ENCODE results near the gene UBE2E2. TPM values are rescaled to one million over a fixed set of nuclear protein-coding genes. Genes with fewer than 3 reads are reported as not detected.

UBE2E2 gene
- total RNA-seq, 1 donor from 2014 or later: 13.9 TPM

DNA sequence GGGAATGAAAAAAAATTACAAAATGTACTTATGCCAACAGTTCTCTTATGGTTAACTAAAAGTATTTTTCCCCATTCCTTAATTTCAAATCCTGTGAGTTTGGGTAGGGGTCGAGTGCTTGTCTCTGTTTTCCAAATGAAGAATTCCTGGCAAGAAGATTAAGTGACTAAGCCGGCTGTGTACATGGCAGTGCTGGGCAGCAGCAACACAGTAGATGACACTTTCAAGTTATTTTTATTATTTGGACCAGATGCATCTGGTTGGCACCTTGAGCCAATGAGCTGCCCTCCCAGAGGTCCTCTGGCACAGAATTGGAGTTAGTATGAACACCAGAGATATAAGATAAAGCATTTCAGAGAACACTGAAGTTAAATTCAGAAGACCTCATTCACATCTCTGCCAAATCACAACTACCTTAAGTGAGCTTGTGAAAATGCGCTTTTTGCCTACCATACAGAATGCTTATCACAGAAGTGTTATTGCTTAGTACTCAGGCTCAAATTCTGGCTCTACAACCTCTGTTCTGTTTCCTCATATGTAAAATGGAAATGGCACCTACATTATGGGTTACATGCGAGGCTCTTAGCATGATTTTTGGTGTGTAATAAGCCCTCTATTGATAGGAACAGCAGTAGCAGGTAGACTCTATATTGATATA is 256.9 kb downstream of the UBE2E2 start:
- H3K27ac Mint-ChIP-seq: no peak overlapping the region
- H3K36me3 Mint-ChIP-seq (ENCODE audit: low read depth): no peaks in the 10 kb centered on the region
- H3K9me3 Mint-ChIP-seq: peaks cover 7% of the 10 kb centered on the region
- H3K27me3 Mint-ChIP-seq (ENCODE audit: insufficient read depth): no peaks in the 10 kb centered on the region
- intact Hi-C loops (cut with micrococcal nuclease): no loop called here
- no peak for DNase-seq (ENCODE audit: low spot score)
- no peaks in the 10 kb centered on the region for H3K4me1 Mint-ChIP-seq (ENCODE audit: low read depth)
- H3K4me3 Mint-ChIP-seq: no peak overlapping the region

DNA sequence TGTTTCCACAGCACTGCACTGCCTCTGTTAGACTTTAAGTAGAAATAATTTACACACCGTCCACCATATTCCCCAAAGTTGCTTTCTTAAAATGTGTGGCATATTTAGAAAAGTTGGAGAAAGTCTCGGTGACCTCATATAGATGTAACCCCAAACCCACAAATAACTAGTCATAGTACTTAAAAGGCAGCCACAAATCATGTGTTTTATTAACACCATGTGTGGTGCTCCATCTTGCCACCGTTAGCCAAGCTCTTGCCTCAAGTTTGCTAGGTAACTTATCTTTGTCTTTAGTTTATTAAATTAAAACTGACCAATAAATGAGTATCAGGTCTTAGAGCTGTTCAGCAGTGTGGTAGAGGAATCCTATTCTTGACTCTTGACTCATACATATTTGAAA is 257.9 kb downstream of the UBE2E2 start:
- Mint-ChIP-seq H3K36me3 (ENCODE audit: low read depth) (no peaks in the 10 kb centered on the region), H3K4me1 (ENCODE audit: low read depth) (no peaks in the 10 kb centered on the region), H3K4me3 (no peak overlapping the region), H3K9me3 (peaks cover 5% of the 10 kb centered on the region), H3K27me3 (ENCODE audit: insufficient read depth) (no peaks in the 10 kb centered on the region), H3K27ac (no peak overlapping the region)
- intact Hi-C loops (cut with micrococcal nuclease): no loop called here
- no peak for DNase-seq (ENCODE audit: low spot score)

DNA sequence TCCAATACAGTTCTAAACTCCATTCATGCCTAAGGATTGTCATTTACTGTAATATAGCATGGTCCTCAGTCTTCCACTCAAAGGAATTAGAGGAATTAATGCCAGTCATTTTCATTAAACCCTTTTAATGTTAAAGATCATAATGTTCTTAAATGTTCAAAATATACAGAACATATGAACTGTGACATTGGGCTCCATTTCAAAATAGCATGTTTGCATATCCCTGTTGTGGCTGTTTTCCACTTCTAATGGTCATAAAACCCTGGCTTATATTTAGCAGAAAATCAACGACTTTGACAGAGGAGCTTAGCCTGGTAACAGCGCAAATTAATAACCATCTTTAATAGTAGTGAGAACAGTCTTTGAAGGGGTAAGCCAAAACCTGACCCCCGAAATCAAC is 260.7 kb downstream of the UBE2E2 start:
- peaks cover 21% of the 10 kb centered on the region for H3K9me3 Mint-ChIP-seq
- no peaks in the 10 kb centered on the region for H3K4me1 Mint-ChIP-seq (ENCODE audit: low read depth)
- no peaks in the 10 kb centered on the region for H3K27me3 Mint-ChIP-seq (ENCODE audit: insufficient read depth)
- no peak overlapping the region for H3K4me3 Mint-ChIP-seq
- H3K27ac Mint-ChIP-seq: no peak overlapping the region
- H3K36me3 Mint-ChIP-seq (ENCODE audit: low read depth): no peaks in the 10 kb centered on the region
- DNase-seq (ENCODE audit: low spot score): no peak
- intact Hi-C loops (cut with micrococcal nuclease): no loop called here

DNA sequence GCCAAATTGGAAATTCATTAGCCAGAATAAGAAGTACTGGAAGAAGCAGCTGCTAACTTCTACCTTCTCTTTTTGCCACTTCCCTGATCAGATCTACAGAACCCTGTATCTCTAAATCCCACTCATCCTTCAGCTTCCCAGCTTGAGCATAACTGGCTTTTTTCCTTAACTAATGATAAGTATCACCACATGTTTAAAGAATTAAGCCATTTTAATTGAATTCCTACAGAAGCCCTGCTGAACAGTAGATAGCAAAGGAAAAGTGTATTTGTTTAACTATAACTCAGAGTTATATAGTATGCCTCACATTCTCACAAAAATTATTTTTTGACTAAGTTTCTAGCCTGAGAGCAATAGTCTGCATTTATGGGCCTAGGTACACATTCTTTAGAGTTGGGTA is 262.4 kb downstream of the UBE2E2 start:
- H3K36me3 Mint-ChIP-seq (ENCODE audit: low read depth): no peaks in the 10 kb centered on the region
- no peak overlapping the region for H3K4me3 Mint-ChIP-seq
- H3K4me1 Mint-ChIP-seq (ENCODE audit: low read depth): no peaks in the 10 kb centered on the region
- H3K9me3 Mint-ChIP-seq: peaks cover 23% of the 10 kb centered on the region
- DNase-seq (ENCODE audit: low spot score): no peak
- H3K27ac Mint-ChIP-seq: no peak overlapping the region
- H3K27me3 Mint-ChIP-seq (ENCODE audit: insufficient read depth): no peaks in the 10 kb centered on the region
- intact Hi-C loops (cut with micrococcal nuclease): no loop called here

DNA sequence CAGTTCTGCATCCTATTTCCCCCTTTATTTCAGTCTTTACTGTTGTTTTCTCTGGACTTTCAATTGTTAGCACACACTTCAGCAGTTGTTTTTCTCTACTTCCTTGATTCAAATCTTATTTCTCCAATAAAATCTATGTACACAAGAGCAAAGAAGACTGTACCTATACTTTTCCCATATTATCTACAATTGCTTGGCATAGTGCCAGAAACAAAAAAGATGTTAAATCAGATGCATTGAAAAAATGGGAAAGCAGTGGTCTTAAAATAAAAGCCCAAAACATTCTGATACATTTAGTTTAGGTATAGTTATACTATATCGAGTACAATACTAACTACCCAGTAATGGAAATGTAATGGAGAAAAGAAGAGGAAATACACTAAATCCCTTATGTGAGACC is 265.1 kb downstream of the UBE2E2 start:
- H3K27me3 Mint-ChIP-seq (ENCODE audit: insufficient read depth): no peaks in the 10 kb centered on the region
- H3K4me3 Mint-ChIP-seq: no peak overlapping the region
- intact Hi-C loops (cut with micrococcal nuclease): no loop called here
- H3K9me3 Mint-ChIP-seq: peaks cover 23% of the 10 kb centered on the region
- DNase-seq (ENCODE audit: low spot score): no peak
- no peaks in the 10 kb centered on the region for H3K4me1 Mint-ChIP-seq (ENCODE audit: low read depth)
- H3K27ac Mint-ChIP-seq: no peak overlapping the region
- H3K36me3 Mint-ChIP-seq (ENCODE audit: low read depth): no peaks in the 10 kb centered on the region

DNA sequence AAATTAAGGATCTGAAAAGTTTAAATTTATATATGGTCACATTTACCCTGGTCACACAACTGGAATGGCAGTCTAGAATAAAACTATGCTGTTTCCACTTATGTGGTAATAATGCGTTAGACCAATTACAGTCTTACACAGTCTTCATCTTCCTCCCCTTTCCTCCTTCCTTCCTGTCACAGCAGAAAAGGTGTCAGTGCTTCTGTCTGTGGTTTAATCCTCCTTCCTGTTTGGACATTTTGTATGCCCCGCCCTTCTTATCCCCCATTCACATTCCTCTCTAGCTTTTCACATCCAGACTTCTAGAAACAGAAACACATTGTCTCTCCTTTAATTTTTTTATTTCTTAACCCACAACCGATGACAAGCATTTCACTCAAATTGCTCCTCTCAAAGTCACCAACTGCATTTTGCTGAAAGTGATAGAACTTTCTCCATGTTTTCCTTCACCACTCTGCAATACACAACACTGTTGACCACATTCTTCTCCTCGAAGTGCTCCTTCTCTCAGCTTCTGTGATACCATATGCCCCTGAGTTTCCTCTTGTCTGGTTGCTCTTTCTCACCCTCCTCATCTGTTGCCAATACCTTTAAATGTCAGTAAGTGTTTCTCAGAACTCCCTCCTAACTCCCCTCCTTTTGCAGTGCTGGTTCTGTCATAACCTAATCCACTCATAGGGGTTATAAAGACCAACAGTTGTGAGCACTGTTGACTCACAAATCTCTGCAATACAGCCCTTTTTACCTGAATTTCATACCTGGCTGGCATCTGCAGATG is 271.6 kb downstream of the UBE2E2 start:
- H3K36me3 Mint-ChIP-seq (ENCODE audit: low read depth): no peaks in the 10 kb centered on the region
- peaks cover 8% of the 10 kb centered on the region for H3K4me1 Mint-ChIP-seq (ENCODE audit: low read depth)
- no peaks in the 10 kb centered on the region for H3K27me3 Mint-ChIP-seq (ENCODE audit: insufficient read depth)
- intact Hi-C loops (cut with micrococcal nuclease): no loop called here
- no peak overlapping the region for H3K4me3 Mint-ChIP-seq
- no peak overlapping the region for H3K27ac Mint-ChIP-seq
- peaks cover 15% of the 10 kb centered on the region for H3K9me3 Mint-ChIP-seq
- DNase-seq (ENCODE audit: low spot score): no peak

DNA sequence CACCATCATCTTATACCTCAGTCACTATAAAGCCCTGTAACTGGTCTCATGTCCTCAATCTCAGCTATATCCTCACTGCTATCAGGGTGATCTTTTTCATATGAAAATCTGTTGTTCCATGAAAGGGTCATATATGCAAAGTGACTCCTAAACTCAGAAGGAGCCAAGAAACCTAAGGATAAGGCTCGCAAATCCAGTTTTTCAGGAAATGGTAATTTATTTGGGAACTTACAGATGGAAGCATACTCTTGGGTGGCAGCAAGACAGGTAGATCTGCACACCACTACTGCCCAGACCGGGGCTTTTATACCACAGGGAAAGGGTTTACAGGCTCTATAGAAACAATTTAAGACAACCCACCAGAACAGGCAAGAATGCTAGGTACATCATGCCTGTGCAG is 272.3 kb downstream of the UBE2E2 start:
- peaks cover 8% of the 10 kb centered on the region for H3K4me1 Mint-ChIP-seq (ENCODE audit: low read depth)
- no peaks in the 10 kb centered on the region for H3K27me3 Mint-ChIP-seq (ENCODE audit: insufficient read depth)
- H3K36me3 Mint-ChIP-seq (ENCODE audit: low read depth): no peaks in the 10 kb centered on the region
- peaks cover 15% of the 10 kb centered on the region for H3K9me3 Mint-ChIP-seq
- no peak overlapping the region for H3K4me3 Mint-ChIP-seq
- no peak for DNase-seq (ENCODE audit: low spot score)
- H3K27ac Mint-ChIP-seq: no peak overlapping the region
- intact Hi-C loops (cut with micrococcal nuclease): no loop called here

DNA sequence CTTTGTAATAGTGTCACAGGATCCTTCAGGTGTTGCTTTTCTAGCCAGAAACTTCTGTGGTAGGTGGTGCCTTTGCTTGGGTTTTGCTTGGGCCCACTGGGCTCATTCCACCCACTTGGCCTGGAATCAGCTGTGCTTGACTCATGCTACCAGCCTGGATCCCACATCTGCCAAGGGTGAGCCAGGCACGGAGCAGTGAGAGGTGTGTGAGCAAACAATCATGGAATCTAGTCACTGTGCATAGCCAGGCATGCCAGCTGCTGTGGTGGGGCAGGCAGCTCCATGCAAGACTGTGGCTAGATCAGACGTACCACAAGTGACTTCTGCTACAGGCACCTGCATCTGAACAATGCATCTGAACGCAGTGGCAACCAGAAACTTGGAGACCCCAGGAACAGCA is 275.9 kb downstream of the UBE2E2 start:
- no peaks in the 10 kb centered on the region for H3K36me3 Mint-ChIP-seq (ENCODE audit: low read depth)
- no peaks in the 10 kb centered on the region for H3K27me3 Mint-ChIP-seq (ENCODE audit: insufficient read depth)
- peaks cover 16% of the 10 kb centered on the region for H3K9me3 Mint-ChIP-seq
- intact Hi-C loops (cut with micrococcal nuclease): no loop called here
- peaks cover 8% of the 10 kb centered on the region for H3K4me1 Mint-ChIP-seq (ENCODE audit: low read depth)
- DNase-seq (ENCODE audit: low spot score): no peak
- no peak overlapping the region for H3K27ac Mint-ChIP-seq
- no peak overlapping the region for H3K4me3 Mint-ChIP-seq

DNA sequence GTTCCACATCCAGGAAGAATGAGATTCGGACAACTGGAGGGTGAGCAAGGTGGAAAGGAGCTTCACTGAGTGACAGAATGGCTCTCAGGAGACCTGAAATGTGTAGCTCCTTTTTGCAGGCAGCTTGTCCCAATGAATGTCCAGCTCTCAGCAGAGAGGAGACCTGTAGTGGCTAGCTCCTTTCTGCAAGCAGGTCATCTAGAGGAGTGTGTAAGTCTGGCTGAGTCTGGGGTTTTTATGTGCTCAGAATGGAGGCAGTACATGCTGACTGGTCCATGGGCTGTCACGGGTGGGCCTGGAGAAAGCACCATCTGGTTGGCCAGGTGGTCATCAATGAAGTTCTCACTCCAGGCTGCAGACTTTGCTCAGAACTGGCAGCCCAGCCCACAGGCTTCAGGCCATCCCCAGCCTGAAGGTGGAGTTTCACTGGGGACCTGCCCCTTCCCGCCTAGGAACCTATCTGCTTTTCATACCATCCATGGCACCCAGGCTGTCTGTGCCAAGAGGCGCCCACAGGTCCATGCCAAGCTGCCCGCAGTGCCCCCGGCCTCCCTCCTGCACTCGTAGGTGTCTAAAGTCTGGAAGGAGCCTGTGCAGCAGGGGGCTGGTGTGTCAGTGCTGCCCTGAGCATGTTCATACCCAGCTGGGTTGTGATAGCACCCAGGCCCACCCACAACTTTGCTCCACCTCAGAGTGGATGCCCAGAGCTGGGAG is 276.6 kb downstream of the UBE2E2 start:
- intact Hi-C loops (cut with micrococcal nuclease): no loop called here
- Mint-ChIP-seq H3K9me3 (peaks cover 23% of the 10 kb centered on the region), H3K27ac (no peak overlapping the region), H3K27me3 (ENCODE audit: insufficient read depth) (no peaks in the 10 kb centered on the region), H3K36me3 (ENCODE audit: low read depth) (no peaks in the 10 kb centered on the region), H3K4me3 (no peak overlapping the region), H3K4me1 (ENCODE audit: low read depth) (peaks cover 5% of the 10 kb centered on the region)
- DNase-seq (ENCODE audit: low spot score): no peak

DNA sequence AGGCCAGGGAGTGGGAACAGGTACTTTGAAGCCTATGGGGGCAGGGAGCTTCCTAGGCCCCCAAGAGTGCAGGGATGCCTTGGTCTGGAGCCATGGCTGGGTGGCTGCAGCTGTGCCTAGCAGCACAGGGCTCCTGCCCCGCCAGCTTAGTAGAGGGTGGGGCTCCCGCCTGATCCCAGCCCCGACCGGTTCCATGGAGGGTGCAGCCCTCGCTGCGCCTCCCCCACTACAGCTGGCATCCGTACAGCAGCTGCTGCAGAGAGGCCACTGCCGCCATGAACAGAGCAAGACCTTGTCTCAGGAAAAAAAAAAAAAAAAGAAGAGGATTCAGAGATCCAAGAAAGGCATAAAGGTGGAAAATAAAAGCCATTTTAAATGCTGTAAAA is 277.2 kb downstream of the UBE2E2 start:
- intact Hi-C loops (cut with micrococcal nuclease): no loop called here
- Mint-ChIP-seq H3K36me3 (ENCODE audit: low read depth) (no peaks in the 10 kb centered on the region), H3K4me3 (no peak overlapping the region)

DNA sequence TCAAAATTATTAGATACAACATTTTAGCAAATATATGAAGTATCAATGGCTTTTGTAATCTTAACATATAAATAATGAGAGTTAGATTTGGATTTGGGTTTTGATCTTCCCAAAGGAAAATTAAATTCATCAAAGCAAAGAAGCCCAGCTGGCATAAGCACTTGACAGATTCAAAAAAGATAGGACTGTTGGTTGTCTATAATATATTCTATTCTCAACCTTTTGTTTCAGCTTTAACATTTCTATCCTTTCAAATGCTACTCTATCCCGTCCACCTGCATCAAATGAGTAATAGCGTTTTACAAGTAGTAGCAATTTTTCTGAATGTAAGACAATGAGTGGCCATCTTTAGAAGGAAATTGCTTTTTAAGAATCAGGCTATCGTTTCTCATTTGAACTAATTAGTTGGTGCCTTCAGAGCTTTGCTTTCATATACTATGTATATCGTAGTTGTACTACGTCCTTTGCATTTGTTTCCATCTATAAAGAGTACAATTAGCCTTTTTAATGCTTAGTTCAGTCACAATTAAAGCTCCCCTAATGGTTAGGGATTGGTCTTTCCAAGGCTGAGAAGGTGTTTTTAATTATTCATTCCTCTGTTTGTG is 278.0 kb downstream of the UBE2E2 start:
- no peaks in the 10 kb centered on the region for H3K36me3 Mint-ChIP-seq (ENCODE audit: low read depth)
- no peak for DNase-seq (ENCODE audit: low spot score)
- no peaks in the 10 kb centered on the region for H3K4me1 Mint-ChIP-seq (ENCODE audit: low read depth)
- intact Hi-C loops (cut with micrococcal nuclease): no loop called here
- H3K27ac Mint-ChIP-seq: no peak overlapping the region
- H3K9me3 Mint-ChIP-seq: peaks cover 29% of the 10 kb centered on the region
- no peak overlapping the region for H3K4me3 Mint-ChIP-seq
- no peaks in the 10 kb centered on the region for H3K27me3 Mint-ChIP-seq (ENCODE audit: insufficient read depth)

More for the DNA sequence above, 277.2 kb downstream of the UBE2E2 start:
- no peaks in the 10 kb centered on the region for H3K4me1 Mint-ChIP-seq (ENCODE audit: low read depth)
- no peak for DNase-seq (ENCODE audit: low spot score)
- H3K9me3 Mint-ChIP-seq: peaks cover 24% of the 10 kb centered on the region
- H3K27ac Mint-ChIP-seq: no peak overlapping the region
- H3K27me3 Mint-ChIP-seq (ENCODE audit: insufficient read depth): no peaks in the 10 kb centered on the region

DNA sequence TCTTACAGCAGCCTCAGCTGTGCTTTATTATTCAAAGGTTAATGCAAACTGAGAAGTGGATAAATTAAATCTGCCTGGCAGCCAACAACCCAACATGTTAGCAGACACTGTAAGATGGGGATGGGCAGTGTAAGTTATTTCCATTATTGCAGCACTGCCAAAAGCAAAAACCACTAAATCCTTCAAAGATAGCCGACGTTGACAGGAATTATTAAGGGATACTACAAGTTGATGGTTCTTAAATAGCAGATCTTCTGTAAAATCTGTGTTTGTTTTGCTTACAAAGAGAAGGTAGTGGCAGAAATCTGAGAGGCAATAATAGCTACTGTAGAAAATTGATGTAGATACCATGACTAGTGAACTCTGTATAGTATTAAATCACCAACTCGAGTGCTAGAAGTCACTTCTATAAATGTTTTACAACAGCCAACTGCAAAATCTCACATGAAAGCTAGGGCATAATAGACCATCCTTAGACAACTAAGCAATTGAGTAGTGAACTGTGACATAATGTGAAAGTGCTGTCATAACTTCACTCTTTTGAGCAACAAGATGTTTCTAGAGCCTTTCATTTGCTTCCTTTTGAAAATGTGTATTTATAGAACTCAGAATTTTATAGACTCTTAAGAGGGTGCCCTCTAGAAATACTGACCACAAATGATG is 278.6 kb downstream of the UBE2E2 start:
- Mint-ChIP-seq H3K36me3 (ENCODE audit: low read depth) (no peaks in the 10 kb centered on the region), H3K4me3 (no peak overlapping the region), H3K27ac (no peak overlapping the region), H3K27me3 (ENCODE audit: insufficient read depth) (no peaks in the 10 kb centered on the region), H3K9me3 (peaks cover 29% of the 10 kb centered on the region), H3K4me1 (ENCODE audit: low read depth) (no peaks in the 10 kb centered on the region)
- intact Hi-C loops (cut with micrococcal nuclease): no loop called here
- DNase-seq (ENCODE audit: low spot score): no peak

Data from activated T-helper 1 cell treated with anti-CD3 and anti-CD28 coated beads, Interleukin-12 subunit alpha, Interleukin-12 subunit beta, Interleukin-2, Interleukin-4 antibody, amounts not matched to agents 30 ng/mL and 10 ng/mL and 1 ng/mL, durations not matched to agents 14 hours and 24 hours and 36 hours (primary cell).